ENCODE measurements around the gene AP5B1.

The AP5B1 gene

GRCh38 chr11:65816696-65817095, 35.9 kb upstream of the AP5B1 start:
- Histone ChIP-seq H2BK5ac (ENCODE audit: low read depth, low read length, poor library complexity) (peak overlapping the region; percentile 1), H3K4me2 (ENCODE audit: low read length) (no peak overlapping the region)
- no CpG with 5 or more reads among the region's 3 CpGs for WGBS (ENCODE audit: extremely low coverage, insufficient coverage, insufficient read length)

GRCh38 chr11:65814986-65815565, 34.3 kb upstream of the AP5B1 start:
- H3K4me3 ChIP-seq (ENCODE audit: low read depth, low read length), result no peak overlapping the region
- peaks cover 4% of the 10 kb centered on the region for H3K9me3 ChIP-seq (ENCODE audit: insufficient read depth, low read depth, low read length)
- peaks cover 2 to 9% of the 10 kb centered on the region in 2 experiments for H3K4me1 ChIP-seq (ENCODE audit: control insufficient read depth in 1 of 2, insufficient read depth in 2 of 2, low read length in 2 of 2)
- H4K8ac ChIP-seq (ENCODE audit: low read depth, low read length), result no peak overlapping the region
- WGBS (ENCODE audit: extremely low coverage, insufficient coverage, insufficient read length), result no CpG with 5 or more reads among the region's 16 CpGs
- H3K79me2 ChIP-seq (ENCODE audit: control insufficient read depth, insufficient read depth, low read length, poor library complexity), result no peaks in the 10 kb centered on the region
- DNase-seq, result peak; percentile 81 to 91
- H2AFZ ChIP-seq (ENCODE audit: insufficient read depth, low read length, poor library complexity), result peak overlapping the region; percentile 32
- H3K27me3 ChIP-seq (ENCODE audit: insufficient read depth, low read length), result no peaks in the 10 kb centered on the region
- peak overlapping the region; percentile 61 for H2BK120ac ChIP-seq (ENCODE audit: insufficient read depth, low read length, poor library complexity)
- H3K79me1 ChIP-seq (ENCODE audit: low read length), result peaks cover 16% of the 10 kb centered on the region
- no peak overlapping the region for H3K4ac ChIP-seq (ENCODE audit: low read depth, low read length)
- peak overlapping the region; percentile 80 for H3K27ac ChIP-seq (ENCODE audit: low read depth, low read length)
- peak overlapping the region; percentile 95 for H4K91ac ChIP-seq (ENCODE audit: low read depth, low read length)
- H2AK5ac ChIP-seq (ENCODE audit: low read length), result no peak overlapping the region
- peak overlapping the region; percentile 98 for H2BK5ac ChIP-seq (ENCODE audit: low read depth, low read length, poor library complexity)
- H3K14ac ChIP-seq (ENCODE audit: low read length), result peak overlapping the region; percentile 55
- peak overlapping the region; percentile 21 for H3K4me2 ChIP-seq (ENCODE audit: low read length)
- no peak overlapping the region for H3K9ac ChIP-seq (ENCODE audit: low read length)
- H2BK12ac ChIP-seq (ENCODE audit: low read length), result no peak overlapping the region
- no peak overlapping the region for H4K12ac ChIP-seq (ENCODE audit: low read depth, low read length)
- H3K36me3 ChIP-seq (ENCODE audit: control insufficient read depth in 1 of 2, insufficient read depth in 2 of 2, low read length in 2 of 2), result no peaks in the 10 kb centered on the region
- H3K18ac ChIP-seq (ENCODE audit: low read length), result no peak overlapping the region
- H3K23ac ChIP-seq (ENCODE audit: low read length), result no peak overlapping the region

More at GRCh38 chr11:65816696-65817095, 35.9 kb upstream of the AP5B1 start:
- H3K9me3 ChIP-seq (ENCODE audit: insufficient read depth, low read depth, low read length), result no peaks in the 10 kb centered on the region
- H3K23ac ChIP-seq (ENCODE audit: low read length), result no peak overlapping the region
- no peak overlapping the region for H3K4ac ChIP-seq (ENCODE audit: low read depth, low read length)
- H4K91ac ChIP-seq (ENCODE audit: low read depth, low read length), result peak overlapping the region; percentile 83
- no peak overlapping the region for H3K4me3 ChIP-seq (ENCODE audit: low read depth, low read length)
- H2AFZ ChIP-seq (ENCODE audit: insufficient read depth, low read length, poor library complexity), result no peak overlapping the region
- no peaks in the 10 kb centered on the region for H3K79me2 ChIP-seq (ENCODE audit: control insufficient read depth, insufficient read depth, low read length, poor library complexity)
- H3K79me1 ChIP-seq (ENCODE audit: low read length), result peaks cover 15% of the 10 kb centered on the region
- no peak overlapping the region for H4K8ac ChIP-seq (ENCODE audit: low read depth, low read length)
- H2AK5ac ChIP-seq (ENCODE audit: low read length), result no peak overlapping the region
- H3K36me3 ChIP-seq (ENCODE audit: control insufficient read depth in 1 of 2, insufficient read depth in 2 of 2, low read length in 2 of 2), result no peaks in the 10 kb centered on the region
- no peak overlapping the region for H4K12ac ChIP-seq (ENCODE audit: low read depth, low read length)
- H3K14ac ChIP-seq (ENCODE audit: low read length), result peak overlapping the region; percentile 53
- H2BK120ac ChIP-seq (ENCODE audit: insufficient read depth, low read length, poor library complexity), result peak overlapping the region; percentile 4
- no peak overlapping the region for H3K9ac ChIP-seq (ENCODE audit: low read length)
- no peak for DNase-seq
- H3K18ac ChIP-seq (ENCODE audit: low read length), result peak overlapping the region; percentile 58
- peak overlapping the region; percentile 56 for H2BK12ac ChIP-seq (ENCODE audit: low read length)
- H3K27ac ChIP-seq (ENCODE audit: low read depth, low read length), result no peak overlapping the region
- H3K27me3 ChIP-seq (ENCODE audit: insufficient read depth, low read length), result no peaks in the 10 kb centered on the region
- H3K4me1 ChIP-seq (ENCODE audit: control insufficient read depth in 1 of 2, insufficient read depth in 2 of 2, low read length in 2 of 2), result peaks cover 0 to 7% of the 10 kb centered on the region in 2 experiments

GRCh38 chr11:65814131-65814985, 33.6 kb upstream of the AP5B1 start:
- Histone ChIP-seq H3K27me3 (ENCODE audit: insufficient read depth, low read length) (no peaks in the 10 kb centered on the region), H3K23ac (ENCODE audit: low read length) (no peak overlapping the region), H4K91ac (ENCODE audit: low read depth, low read length) (no peak overlapping the region), H2AK5ac (ENCODE audit: low read length) (no peak overlapping the region), H3K14ac (ENCODE audit: low read length) (no peak overlapping the region), H3K9me3 (ENCODE audit: insufficient read depth, low read depth, low read length) (peaks cover 4% of the 10 kb centered on the region), H3K4me2 (ENCODE audit: low read length) (no peak overlapping the region), H3K4me3 (ENCODE audit: low read depth, low read length) (no peak overlapping the region), H3K79me1 (ENCODE audit: low read length) (peaks cover 17% of the 10 kb centered on the region), H2BK5ac (ENCODE audit: low read depth, low read length, poor library complexity) (peak overlapping the region; percentile 98), H3K79me2 (ENCODE audit: control insufficient read depth, insufficient read depth, low read length, poor library complexity) (no peaks in the 10 kb centered on the region), H4K8ac (ENCODE audit: low read depth, low read length) (no peak overlapping the region), H2BK120ac (ENCODE audit: insufficient read depth, low read length, poor library complexity) (no peak overlapping the region), H4K12ac (ENCODE audit: low read depth, low read length) (no peak overlapping the region), H2BK12ac (ENCODE audit: low read length) (no peak overlapping the region), H3K4ac (ENCODE audit: low read depth, low read length) (no peak overlapping the region), H3K27ac (ENCODE audit: low read depth, low read length) (peak overlapping the region; percentile 80), H3K18ac (ENCODE audit: low read length) (no peak overlapping the region), H3K4me1 (ENCODE audit: control insufficient read depth in 1 of 2, insufficient read depth in 2 of 2, low read length in 2 of 2) (peaks cover 2 to 9% of the 10 kb centered on the region in 2 experiments), H3K36me3 (ENCODE audit: control insufficient read depth in 1 of 2, insufficient read depth in 2 of 2, low read length in 2 of 2) (no peaks in the 10 kb centered on the region), H3K9ac (ENCODE audit: low read length) (no peak overlapping the region), H2AFZ (ENCODE audit: insufficient read depth, low read length, poor library complexity) (no peak overlapping the region)
- no CpG with 5 or more reads among the region's 18 CpGs for WGBS (ENCODE audit: extremely low coverage, insufficient coverage, insufficient read length)
- DNase-seq, result peak; percentile 74 to 89

GRCh38 chr11:65811764-65812475, 31.1 kb upstream of the AP5B1 start:
- Histone ChIP-seq H4K91ac (ENCODE audit: low read depth, low read length) (peak overlapping the region; percentile 86), H3K79me1 (ENCODE audit: low read length) (peaks cover 16% of the 10 kb centered on the region), H3K14ac (ENCODE audit: low read length) (peak overlapping the region; percentile 79), H3K4me2 (ENCODE audit: low read length) (no peak overlapping the region), H3K36me3 (ENCODE audit: control insufficient read depth in 1 of 2, insufficient read depth in 2 of 2, low read length in 2 of 2) (no peaks in the 10 kb centered on the region), H2AK5ac (ENCODE audit: low read length) (peak overlapping the region; percentile 18), H4K8ac (ENCODE audit: low read depth, low read length) (peak overlapping the region; percentile 14), H3K4me3 (ENCODE audit: low read depth, low read length) (no peak overlapping the region), H2BK120ac (ENCODE audit: insufficient read depth, low read length, poor library complexity) (peak overlapping the region; percentile 89), H3K79me2 (ENCODE audit: control insufficient read depth, insufficient read depth, low read length, poor library complexity) (no peaks in the 10 kb centered on the region), H3K23ac (ENCODE audit: low read length) (no peak overlapping the region), H2BK12ac (ENCODE audit: low read length) (no peak overlapping the region), H3K27me3 (ENCODE audit: insufficient read depth, low read length) (no peaks in the 10 kb centered on the region), H3K9me3 (ENCODE audit: insufficient read depth, low read depth, low read length) (peaks cover 4% of the 10 kb centered on the region), H2BK5ac (ENCODE audit: low read depth, low read length, poor library complexity) (peak overlapping the region; percentile 63), H3K4ac (ENCODE audit: low read depth, low read length) (peak overlapping the region; percentile 4), H4K12ac (ENCODE audit: low read depth, low read length) (no peak overlapping the region), H3K9ac (ENCODE audit: low read length) (no peak overlapping the region), H3K27ac (ENCODE audit: low read depth, low read length) (peak overlapping the region; percentile 79), H2AFZ (ENCODE audit: insufficient read depth, low read length, poor library complexity) (peak overlapping the region; percentile 39), H3K18ac (ENCODE audit: low read length) (peak overlapping the region; percentile 16), H3K4me1 (ENCODE audit: control insufficient read depth in 1 of 2, insufficient read depth in 2 of 2, low read length in 2 of 2) (peaks cover 2 to 9% of the 10 kb centered on the region in 2 experiments)
- peak; percentile 84 to 89 for DNase-seq
- WGBS (ENCODE audit: extremely low coverage, insufficient coverage, insufficient read length), result no CpG with 5 or more reads among the region's 19 CpGs

Data from trophoblast cell (in vitro differentiated cells and primary cell).